ENCODE results near the gene LMNTD2. TPM values are rescaled to one million over a fixed set of nuclear protein-coding genes. Genes with fewer than 3 reads are reported as not detected.
A peak's percentile ranks its signal among the peaks of the same experiment; 100 is the strongest.

LMNTD2 gene
- total RNA-seq, 2 experiments from 2014 or later: 2.7 to 4.9 TPM

DNA sequence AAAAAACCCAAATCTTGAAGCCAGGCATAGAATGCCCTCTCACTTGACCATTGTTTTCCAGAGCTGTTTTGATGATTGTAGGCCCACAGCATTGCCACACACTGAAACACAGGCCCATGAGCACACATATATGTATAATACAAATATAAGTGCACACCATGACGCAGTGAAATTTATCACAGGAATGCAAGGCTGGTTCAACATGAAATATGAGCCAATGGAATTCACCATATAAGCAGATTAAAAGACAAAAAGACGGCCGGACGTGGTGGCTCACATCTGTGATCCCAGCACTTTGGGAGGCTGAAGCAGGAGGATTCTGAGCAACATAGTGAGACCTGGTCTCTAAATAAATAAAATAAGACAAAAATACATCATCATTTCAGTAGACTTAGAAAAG, 44.1 kb downstream of the LMNTD2 start:
- Mint-ChIP-seq H3K27ac (no peak overlapping the region), H3K27me3 (no peaks in the 10 kb centered on the region), H3K4me3 (no peak overlapping the region), H3K4me1 (peaks cover 3% of the 10 kb centered on the region), H3K36me3 (ENCODE audit: low read depth) (peaks cover 18% of the 10 kb centered on the region), H3K9me3 (ENCODE audit: low read depth) (peaks cover 2% of the 10 kb centered on the region)
- CTCF ChIA-PET: interaction anchor here (0.7 kb wide), 2 partner anchors 59 to 68 kb away, joined by 3 to 4 read pairs; no protein-coding TSS in a partner anchor
- POLR2A ChIA-PET: no interaction called here
- intact Hi-C loops (cut with DNase I, micrococcal nuclease): no loop called here
- DNase-seq: no peak
- no peak for ATAC-seq

DNA sequence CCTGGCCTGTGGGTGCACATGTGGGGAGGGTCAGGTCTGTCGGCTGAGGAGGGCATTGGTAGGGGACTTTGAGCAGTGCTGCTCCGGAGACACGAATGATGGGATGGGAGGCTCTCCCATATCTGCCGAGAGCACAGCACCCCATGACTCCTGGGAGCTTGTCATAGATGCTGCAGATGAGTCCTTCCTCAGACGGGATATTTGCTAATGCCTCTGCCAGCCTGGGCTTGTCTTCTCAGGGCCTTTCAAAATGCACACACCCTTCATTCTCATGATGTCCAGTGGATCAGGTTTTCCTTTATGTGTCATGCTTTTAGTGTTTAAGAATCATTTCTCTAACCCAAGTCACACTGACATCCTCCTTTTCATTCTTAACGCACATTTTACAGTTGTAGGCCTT, 45.4 kb downstream of the LMNTD2 start:
- intact Hi-C loops (cut with DNase I, micrococcal nuclease): no loop called here
- ChIA-PET CTCF (interaction anchor here (0.6 kb wide), 1 partner anchor 101 kb away, joined by 3 read pairs; the partner anchor contains the start of gene IRF7), POLR2A (no interaction called here)
- H3K9me3 Mint-ChIP-seq (ENCODE audit: low read depth): peaks cover 2% of the 10 kb centered on the region
- H3K36me3 Mint-ChIP-seq (ENCODE audit: low read depth): peaks cover 23% of the 10 kb centered on the region
- no peak overlapping the region for H3K27ac Mint-ChIP-seq
- no peak overlapping the region for H3K4me3 Mint-ChIP-seq
- DNase-seq (no peak), ATAC-seq (no peak)
- H3K4me1 Mint-ChIP-seq: peaks cover 3% of the 10 kb centered on the region
- H3K27me3 Mint-ChIP-seq: no peaks in the 10 kb centered on the region

DNA sequence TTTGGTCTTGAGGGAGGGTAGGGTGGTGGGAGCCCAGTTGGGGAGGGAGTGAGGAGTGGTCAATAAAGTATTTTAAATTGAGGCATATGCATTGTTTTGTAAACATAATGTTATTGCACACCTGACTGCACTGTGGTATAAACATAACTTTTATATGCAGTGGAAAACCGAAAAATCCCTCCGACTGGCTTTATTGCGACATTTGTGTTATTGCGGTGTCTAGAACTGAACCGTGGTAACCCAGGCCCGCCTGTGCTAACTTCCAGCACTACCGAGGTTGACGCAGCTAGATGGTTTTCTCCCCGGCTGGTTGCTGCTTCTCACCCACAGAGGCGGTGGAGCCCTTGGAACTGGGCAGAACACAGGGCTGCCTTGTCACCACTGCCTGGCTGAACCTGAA, 45.9 kb downstream of the LMNTD2 start:
- Mint-ChIP-seq H3K27ac (no peak overlapping the region), H3K27me3 (no peaks in the 10 kb centered on the region), H3K4me3 (no peak overlapping the region), H3K36me3 (ENCODE audit: low read depth) (peaks cover 28% of the 10 kb centered on the region), H3K4me1 (peaks cover 3% of the 10 kb centered on the region), H3K9me3 (ENCODE audit: low read depth) (peaks cover 2% of the 10 kb centered on the region)
- POLR2A ChIA-PET: no interaction called here
- intact Hi-C loops (cut with DNase I, micrococcal nuclease): no loop called here
- ATAC-seq (no peak), DNase-seq (no peak)
- CTCF ChIA-PET: no interaction called here

DNA sequence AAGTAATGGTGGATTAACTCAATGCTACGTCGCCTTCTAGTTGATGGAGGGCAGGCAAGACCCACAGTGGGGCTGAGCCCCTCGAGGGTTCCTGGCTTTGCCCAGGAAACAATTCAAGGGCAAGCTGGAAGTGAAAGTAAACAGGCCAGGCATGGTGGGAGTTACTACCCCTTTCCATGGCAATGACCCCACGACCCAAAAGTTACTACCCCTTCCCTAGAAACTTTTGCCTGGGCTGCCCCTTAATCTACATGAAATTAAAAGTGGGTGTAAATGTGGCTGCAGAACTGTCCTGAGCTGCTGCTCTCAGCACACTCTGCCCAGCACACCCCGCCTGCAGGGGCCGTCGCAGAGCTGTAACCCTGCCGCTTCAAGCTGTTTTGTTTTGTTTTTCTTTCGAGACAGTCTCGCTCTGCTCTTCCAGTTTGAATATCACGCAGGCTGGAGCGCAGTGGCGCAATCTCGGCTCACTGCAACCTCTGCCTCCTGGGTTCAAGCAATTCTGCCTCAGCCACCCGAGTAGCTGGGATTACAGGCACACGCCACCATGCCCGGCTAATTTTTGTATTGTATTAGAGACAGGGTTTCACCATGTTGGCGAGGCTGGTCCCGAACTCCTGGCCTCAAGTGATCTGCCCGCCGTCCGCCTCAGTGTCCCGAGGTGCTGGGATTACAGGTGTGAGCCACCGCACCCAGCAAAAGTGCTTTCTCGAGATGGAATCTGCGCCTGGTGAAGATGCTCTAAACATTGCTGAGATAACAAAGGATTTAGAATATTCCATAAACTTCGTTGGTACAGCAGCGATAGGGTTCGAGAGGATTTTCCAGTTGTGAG, 47.6 kb downstream of the LMNTD2 start:
- ChIA-PET POLR2A (interaction anchor here (0.6 kb wide), 1 partner anchor 65 kb away, joined by 3 read pairs; no protein-coding TSS in a partner anchor), CTCF (interaction anchor here (0.6 to 0.9 kb wide), 2 partner anchors 8 to 165 kb away, joined by 3 to 5 read pairs; no protein-coding TSS in a partner anchor)
- Mint-ChIP-seq H3K27ac (no peak overlapping the region), H3K4me3 (no peak overlapping the region), H3K4me1 (peaks cover 3% of the 10 kb centered on the region), H3K27me3 (no peaks in the 10 kb centered on the region), H3K9me3 (ENCODE audit: low read depth) (peaks cover 2% of the 10 kb centered on the region), H3K36me3 (ENCODE audit: low read depth) (peaks cover 32% of the 10 kb centered on the region)
- no peak for DNase-seq
- intact Hi-C loops (cut with DNase I, micrococcal nuclease): no loop called here
- no peak for ATAC-seq

DNA sequence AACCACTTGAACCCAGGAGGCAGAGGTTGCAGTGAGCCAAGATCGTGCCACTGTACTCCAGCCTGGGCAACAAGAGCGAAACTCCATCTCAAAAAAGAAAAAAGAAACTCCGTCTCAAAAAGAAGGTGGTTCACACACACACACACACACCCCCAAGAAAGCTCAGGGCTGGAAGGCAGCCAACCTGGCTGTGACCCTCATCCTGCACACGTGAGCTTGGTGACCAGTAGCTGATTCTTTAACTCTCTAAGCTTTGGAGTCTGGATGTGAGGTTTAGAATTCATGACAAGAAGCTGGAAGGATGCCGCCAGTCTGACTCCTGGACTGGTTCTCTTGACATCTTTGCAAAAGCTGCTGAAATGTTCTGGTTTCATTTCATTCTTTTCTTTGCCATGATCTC, 51.6 kb downstream of the LMNTD2 start:
- POLR2A ChIA-PET: interaction anchor here (0.7 kb wide), 2 partner anchors 30 to 79 kb away, joined by 3 to 5 read pairs; no protein-coding TSS in a partner anchor
- no peak for ATAC-seq
- no peak for DNase-seq
- peaks cover 15% of the 10 kb centered on the region for H3K4me1 Mint-ChIP-seq
- CTCF ChIA-PET: interaction anchor here (1.9 kb wide), 1 partner anchor 10 kb away, joined by 7 read pairs; no protein-coding TSS in a partner anchor
- peaks cover 33% of the 10 kb centered on the region for H3K36me3 Mint-ChIP-seq (ENCODE audit: low read depth)
- no peak overlapping the region for H3K27ac Mint-ChIP-seq
- H3K9me3 Mint-ChIP-seq (ENCODE audit: low read depth): no peaks in the 10 kb centered on the region
- intact Hi-C loops (cut with DNase I, micrococcal nuclease): no loop called here
- no peaks in the 10 kb centered on the region for H3K27me3 Mint-ChIP-seq
- H3K4me3 Mint-ChIP-seq: no peak overlapping the region

GRCh38 chr11:507727-508515, 52.6 kb downstream of the LMNTD2 start:
- peak overlapping the region; percentile 93 for H3K4me3 Mint-ChIP-seq
- no peaks in the 10 kb centered on the region for H3K9me3 Mint-ChIP-seq (ENCODE audit: low read depth)
- no peaks in the 10 kb centered on the region for H3K27me3 Mint-ChIP-seq
- intact Hi-C loops (cut with DNase I, micrococcal nuclease): loop anchor here (1.0 to 2.0 kb wide), 7 partner anchors 10 to 193 kb away; partner anchors contain the start of genes HRAS (in 1 of the 2), IFITM1 (in 1 of the 2), LMNTD2 (in 1 of the 2) and RASSF7 (in 1 of the 2)
- no peak for ATAC-seq
- DNase-seq: no peak
- CTCF ChIA-PET: interaction anchor here (0.6 kb wide), 1 partner anchor 189 kb away, joined by 3 read pairs; no protein-coding TSS in a partner anchor
- H3K4me1 Mint-ChIP-seq: peaks cover 22% of the 10 kb centered on the region
- H3K36me3 Mint-ChIP-seq (ENCODE audit: low read depth): peaks cover 32% of the 10 kb centered on the region
- peak overlapping the region; percentile 76 for H3K27ac Mint-ChIP-seq
- POLR2A ChIA-PET: interaction anchor here (0.6 kb wide), 1 partner anchor 313 kb away, joined by 3 read pairs; no protein-coding TSS in a partner anchor

DNA sequence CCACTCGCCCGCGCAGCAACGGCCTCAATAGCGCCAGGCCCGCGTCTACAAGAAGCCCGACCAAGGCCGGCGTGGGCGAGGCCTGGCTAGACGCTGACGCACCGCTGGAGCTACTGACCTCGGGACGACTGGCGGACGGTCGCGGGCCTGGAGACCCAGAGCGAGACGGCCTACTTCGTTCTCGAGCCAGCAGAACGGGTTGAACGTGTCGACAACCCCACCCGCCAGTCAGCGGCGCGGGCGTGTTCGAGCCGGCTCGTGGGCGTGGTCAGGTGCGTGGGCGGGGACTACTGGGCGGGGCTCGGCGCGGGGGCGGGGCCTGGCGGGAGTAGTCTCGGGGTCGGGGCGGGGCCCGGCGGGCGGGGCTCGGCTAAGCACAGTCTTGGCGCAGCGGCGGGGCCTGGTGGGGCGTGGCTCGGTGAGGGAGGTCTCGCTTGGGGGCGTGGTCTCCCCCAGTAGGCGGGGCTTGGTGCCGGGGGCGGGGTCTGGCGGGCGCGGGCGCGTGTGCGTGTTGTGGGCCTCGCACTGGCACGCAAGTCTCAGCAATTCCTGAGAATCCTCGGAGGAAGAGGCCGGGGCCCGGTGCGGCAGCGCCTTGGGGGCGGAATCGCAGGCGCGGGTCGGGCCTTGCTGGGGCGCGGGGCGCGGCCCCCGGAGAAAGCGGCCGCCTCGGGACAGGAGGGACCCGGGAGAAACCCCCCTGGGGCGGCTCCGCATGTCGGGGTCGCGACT, 53.4 kb downstream of the LMNTD2 start, which contains the start of gene RNH1:
RNH1 (minus strand) TSS at position 248 of the 732 bp plus-strand sequence. CDS start 5,080 bp downstream, outside the sequence.
- Mint-ChIP-seq H3K27me3 (no peaks in the 10 kb centered on the region), H3K9me3 (ENCODE audit: low read depth) (no peaks in the 10 kb centered on the region), H3K4me3 (peak within 1 kb of the TSS; percentile 93), H3K4me1 (peaks cover 22% of the 10 kb centered on the region), H3K36me3 (ENCODE audit: low read depth) (peaks cover 30% of the 10 kb centered on the region), H3K27ac (peak within 1 kb of the TSS; percentile 99)
- CTCF ChIA-PET: interaction anchor here (0.7 to 1.7 kb wide), 3 partner anchors 12 to 186 kb away, joined by 3 to 9 read pairs (median 4); no protein-coding TSS in a partner anchor
- DNase-seq (peak; percentile 100), ATAC-seq (peak; percentile 83)
- POLR2A ChIA-PET: interaction anchor here (1.0 to 1.3 kb wide), 4 partner anchors 12 to 300 kb away, joined by 3 to 4 read pairs (median 4); partner anchors contain the start of genes BET1L, HRAS and RIC8A
- intact Hi-C loops (cut with DNase I, micrococcal nuclease): loop anchor here (1.0 to 2.0 kb wide), 19 partner anchors 11 to 313 kb away; partner anchors contain the start of genes HRAS (in 2 of the 2), BET1L (in 1 of the 2), DEAF1 (in 1 of the 2) and GATD1 (in 1 of the 2)

DNA sequence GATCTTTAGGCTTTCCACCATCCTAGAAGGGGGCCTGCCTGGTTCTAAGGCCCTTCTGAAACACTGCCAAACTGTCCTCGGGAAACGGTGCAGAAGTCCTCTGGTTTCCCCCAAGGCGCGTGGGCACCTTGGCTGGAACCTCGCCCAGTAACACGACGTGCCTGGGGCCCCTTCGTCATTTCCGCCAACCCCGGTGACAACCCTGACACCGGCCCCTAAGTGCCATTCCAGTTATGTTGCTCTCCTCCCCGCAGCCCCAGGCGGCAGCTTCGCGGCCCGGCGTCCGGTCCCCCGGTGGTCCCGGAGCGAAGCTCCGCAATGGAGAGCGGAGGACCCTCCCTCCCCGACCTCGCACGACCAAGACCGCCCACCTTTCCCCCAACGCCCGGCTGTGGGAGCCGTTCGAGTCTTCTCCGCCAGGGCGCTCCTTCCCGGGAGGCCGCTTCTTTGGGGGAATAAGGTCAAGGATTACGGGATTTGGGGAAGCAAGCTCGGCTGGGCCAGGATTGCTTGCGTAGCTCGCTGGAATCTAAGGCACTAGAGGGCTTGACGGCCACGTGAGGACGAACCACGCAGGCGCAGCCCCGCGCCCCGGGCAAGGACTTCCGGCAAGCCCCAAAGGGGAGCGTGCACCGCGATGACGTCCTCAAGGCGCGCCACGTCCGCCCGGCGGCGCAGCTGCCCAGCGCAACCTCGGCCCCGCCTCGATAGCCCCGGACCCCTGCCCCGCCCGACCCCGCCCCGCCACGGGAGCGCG, 54.1 kb downstream of the LMNTD2 start:
- CTCF ChIA-PET: interaction anchor here (0.6 to 1.7 kb wide), 5 partner anchors 12 to 220 kb away, joined by 3 to 9 read pairs (median 3); partner anchors contain the start of gene PHRF1
- DNase-seq (peak; percentile 99), ATAC-seq (peak; percentile 78)
- Mint-ChIP-seq H3K4me3 (peak overlapping the region; percentile 93), H3K27me3 (no peaks in the 10 kb centered on the region), H3K9me3 (ENCODE audit: low read depth) (no peaks in the 10 kb centered on the region), H3K4me1 (peaks cover 22% of the 10 kb centered on the region), H3K36me3 (ENCODE audit: low read depth) (peaks cover 26% of the 10 kb centered on the region), H3K27ac (peak overlapping the region; percentile 99)
- POLR2A ChIA-PET: interaction anchor here (1.0 to 1.3 kb wide), 4 partner anchors 12 to 299 kb away, joined by 3 to 4 read pairs (median 4); partner anchors contain the start of genes BET1L, HRAS and RIC8A
- intact Hi-C loops (cut with DNase I, micrococcal nuclease): loop anchor here (1.0 to 2.0 kb wide), 15 partner anchors 29 to 314 kb away; partner anchors contain the start of genes BET1L (in 1 of the 2), DEAF1 (in 1 of the 2), GATD1 (in 1 of the 2) and HRAS (in 1 of the 2)

DNA sequence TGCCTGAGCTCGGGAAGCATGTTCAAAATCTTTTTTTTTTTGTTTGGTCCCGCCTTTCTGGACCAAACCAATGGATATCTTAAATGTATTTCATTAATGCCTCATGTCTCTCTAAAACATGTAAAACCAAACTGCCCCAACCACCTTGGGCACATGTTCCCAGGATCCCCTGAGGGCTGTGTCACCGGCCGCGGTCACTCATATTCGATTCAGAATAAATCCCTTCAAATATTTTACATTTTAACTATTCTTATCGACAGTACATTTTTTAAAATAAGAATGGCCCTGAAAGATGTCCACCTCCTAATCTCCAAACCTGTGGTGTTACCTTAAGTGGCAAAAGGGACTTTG, 55.6 kb downstream of the LMNTD2 start:
- no peaks in the 10 kb centered on the region for H3K27me3 Mint-ChIP-seq
- H3K9me3 Mint-ChIP-seq (ENCODE audit: low read depth): no peaks in the 10 kb centered on the region
- no peak for ATAC-seq
- peaks cover 22% of the 10 kb centered on the region for H3K4me1 Mint-ChIP-seq
- ChIA-PET POLR2A (no interaction called here), CTCF (interaction anchor here (0.7 kb wide), 1 partner anchor 49 kb away, joined by 3 read pairs; no protein-coding TSS in a partner anchor)
- peak overlapping the region; percentile 93 for H3K4me3 Mint-ChIP-seq
- intact Hi-C loops (cut with DNase I, micrococcal nuclease): no loop called here
- DNase-seq: no peak
- peak overlapping the region; percentile 39 for H3K27ac Mint-ChIP-seq
- H3K36me3 Mint-ChIP-seq (ENCODE audit: low read depth): peaks cover 28% of the 10 kb centered on the region

Measured in activated CD4-positive, alpha-beta T cell treated with anti-CD3 and anti-CD28 coated beads for 36 hours (primary cell).